Activated T-cell treated with anti-CD3 and anti-CD28 coated beads for 1 hour (primary cell): Measurements from ENCODE around the gene TTC21A.
"Not testable (repeated sequence)": the region's sequence is repeated elsewhere in the genome, so short reads cannot be mapped to it uniquely, and the experiment has no call there.

Source experiments
- DNase-seq: peaks from one replicate; pipeline ENCODE4 v3.0.0-alpha.2; 2020; ENCODE audit warnings: low read depth

TTC21A gene

GRCh38 chr3:39150803-39151631 is 43.5 kb downstream of the TTC21A start:
- no peak for DNase-seq

GRCh38 chr3:39153977-39154279 is 46.4 kb downstream of the TTC21A start:
- no peak for DNase-seq

- DNase-seq, result no peak
Observed at GRCh38 chr3:39154280-39155021, 47.0 kb downstream of the TTC21A start.

GRCh38 chr3:39156421-39156820 is 48.9 kb downstream of the TTC21A start:
- no peak for DNase-seq

- no peak for DNase-seq
Observed at GRCh38 chr3:39157359-39157758, 49.9 kb downstream of the TTC21A start.

GRCh38 chr3:39158148-39158715 is 50.8 kb downstream of the TTC21A start:
- no peak for DNase-seq

GRCh38 chr3:39164414-39164813 is 56.9 kb downstream of the TTC21A start:
- DNase-seq, result no peak

- DNase-seq, result no peak
Observed at GRCh38 chr3:39165518-39165917, 58.0 kb downstream of the TTC21A start.

- DNase-seq, result no peak
Observed at GRCh38 chr3:39166134-39166710, 58.7 kb downstream of the TTC21A start.

GRCh38 chr3:39166932-39167532 is 59.6 kb downstream of the TTC21A start:
- DNase-seq, result no peak

- DNase-seq, result no peak
Observed at GRCh38 chr3:39168156-39168780, 60.8 kb downstream of the TTC21A start.

GRCh38 chr3:39169712-39170111 is 62.2 kb downstream of the TTC21A start:
- DNase-seq, result no peak

- DNase-seq, result no peak
Observed at GRCh38 chr3:39170461-39170860, 63.0 kb downstream of the TTC21A start.

GRCh38 chr3:39170877-39171276 is 63.4 kb downstream of the TTC21A start:
- not testable (repeated sequence) for DNase-seq

- no peak for DNase-seq
Observed at GRCh38 chr3:39171860-39172259, 64.4 kb downstream of the TTC21A start.

GRCh38 chr3:39173318-39174125 is 66.0 kb downstream of the TTC21A start:
- no peak for DNase-seq

GRCh38 chr3:39176025-39176714 is 68.7 kb downstream of the TTC21A start:
- no peak for DNase-seq

- DNase-seq, result peak; percentile 50
Observed at GRCh38 chr3:39177708-39178332, 70.3 kb downstream of the TTC21A start.

GRCh38 chr3:39178553-39178952 is 71.1 kb downstream of the TTC21A start:
- DNase-seq, result no peak

GRCh38 chr3:39180183-39180545 is 72.7 kb downstream of the TTC21A start:
- DNase-seq, result no peak
